Central memory CD8-positive, alpha-beta T cell (primary cell): ENCODE measurements around the gene SLC39A13.
A peak's percentile ranks its signal among the peaks of the same experiment; 100 is the strongest.

Source experiments
- ATAC-seq: fragments of 150-1000 bp; cut with Tn5 transposase; replicated peaks from 2 replicates; pipeline ENCODE4 v1.10.0; 2022; ENCODE audit warnings: mild to moderate bottlenecking, moderate FRiP score, moderate number of reproducible peaks; ENCODE audit not compliant: poor library complexity, severe bottlenecking; ENCODE audit errors: extremely low read depth
- DNase-seq, 2 donors: peaks; one replicate each; pipeline ENCODE4 v3.0.0; 2021; ENCODE audit warnings: low spot score in 2 of 2
- H3K27ac Mint-ChIP-seq: one replicate; pipeline ENCODE4 v1.8.0; 2022; ENCODE audit warnings: low read depth, mild to moderate bottlenecking, moderate library complexity, mixed read lengths
- H3K27me3 Mint-ChIP-seq: one replicate; pipeline ENCODE4 v1.8.0; 2022; ENCODE audit warnings: mixed read lengths
- H3K36me3 Mint-ChIP-seq: one replicate; pipeline ENCODE4 v1.8.0; 2022; ENCODE audit warnings: mild to moderate bottlenecking, moderate library complexity, mixed read lengths; ENCODE audit not compliant: insufficient read depth
- H3K4me1 Mint-ChIP-seq: one replicate; pipeline ENCODE4 v1.8.0; 2022; ENCODE audit warnings: mixed read lengths
- H3K4me3 Mint-ChIP-seq: one replicate; pipeline ENCODE4 v1.8.0; 2022; ENCODE audit warnings: mild to moderate bottlenecking, moderate library complexity, mixed read lengths
- H3K9me3 Mint-ChIP-seq: one replicate; pipeline ENCODE4 v1.8.0; 2022; ENCODE audit warnings: mixed read lengths

Gene SLC39A13

GRCh38 chr11:47376107-47376524 is 32.3 kb upstream of the SLC39A13 start:
- Mint-ChIP-seq H3K4me1 (peaks cover 5% of the 10 kb centered on the region), H3K4me3 (no peak overlapping the region), H3K36me3 (no peaks in the 10 kb centered on the region), H3K9me3 (no peaks in the 10 kb centered on the region), H3K27ac (no peak overlapping the region), H3K27me3 (no peaks in the 10 kb centered on the region)
- DNase-seq = no peak
- ATAC-seq = no peak

- Mint-ChIP-seq H3K4me1 (peaks cover 5% of the 10 kb centered on the region), H3K27me3 (no peaks in the 10 kb centered on the region), H3K9me3 (no peaks in the 10 kb centered on the region), H3K36me3 (no peaks in the 10 kb centered on the region), H3K27ac (no peak overlapping the region), H3K4me3 (no peak overlapping the region)
- ATAC-seq = no peak
- DNase-seq = no peak
Measured at GRCh38 chr11:47376525-47377371, 31.6 kb upstream of the SLC39A13 start.

GRCh38 chr11:47377571-47378009 is 30.8 kb upstream of the SLC39A13 start:
- no peaks in the 10 kb centered on the region for H3K27me3 Mint-ChIP-seq
- DNase-seq (no peak), ATAC-seq (no peak)

GRCh38 chr11:47378010-47378835 is 30.2 kb upstream of the SLC39A13 start, which contains the start of gene SPI1:
SPI1 (minus strand) TSS chr11:47378547; CDS start chr11:47378353, 194 bp downstream.
- Mint-ChIP-seq H3K27me3 (no peaks in the 10 kb centered on the region), H3K4me1 (peaks cover 5% of the 10 kb centered on the region), H3K9me3 (no peaks in the 10 kb centered on the region), H3K4me3 (peak within 1 kb of the TSS; percentile 14), H3K36me3 (no peaks in the 10 kb centered on the region), H3K27ac (peak within 1 kb of the TSS; percentile 26)
- DNase-seq = no peak
- no peak for ATAC-seq

More at GRCh38 chr11:47377571-47378009, 30.8 kb upstream of the SLC39A13 start:
- peak overlapping the region; percentile 14 for H3K4me3 Mint-ChIP-seq
- peaks cover 5% of the 10 kb centered on the region for H3K4me1 Mint-ChIP-seq
- H3K27ac Mint-ChIP-seq = peak overlapping the region; percentile 26
- H3K36me3 Mint-ChIP-seq = no peaks in the 10 kb centered on the region
- no peaks in the 10 kb centered on the region for H3K9me3 Mint-ChIP-seq

- H3K4me1 Mint-ChIP-seq = peaks cover 4% of the 10 kb centered on the region
- ATAC-seq (no peak), DNase-seq (no peak)
- no peaks in the 10 kb centered on the region for H3K27me3 Mint-ChIP-seq
- no peak overlapping the region for H3K4me3 Mint-ChIP-seq
- H3K27ac Mint-ChIP-seq = no peak overlapping the region
- H3K36me3 Mint-ChIP-seq = no peaks in the 10 kb centered on the region
- no peaks in the 10 kb centered on the region for H3K9me3 Mint-ChIP-seq
Measured at GRCh38 chr11:47378836-47379170, 29.6 kb upstream of the SLC39A13 start.

- ATAC-seq = no peak
- no peaks in the 10 kb centered on the region for H3K27me3 Mint-ChIP-seq
- H3K4me3 Mint-ChIP-seq = no peak overlapping the region
- H3K9me3 Mint-ChIP-seq = no peaks in the 10 kb centered on the region
- H3K36me3 Mint-ChIP-seq = no peaks in the 10 kb centered on the region
- H3K4me1 Mint-ChIP-seq = no peaks in the 10 kb centered on the region
- H3K27ac Mint-ChIP-seq = no peak overlapping the region
- no peak for DNase-seq
Measured at GRCh38 chr11:47379317-47379716, 29.1 kb upstream of the SLC39A13 start.

- DNase-seq = no peak
- H3K4me3 Mint-ChIP-seq = no peak overlapping the region
- no peaks in the 10 kb centered on the region for H3K36me3 Mint-ChIP-seq
- no peaks in the 10 kb centered on the region for H3K4me1 Mint-ChIP-seq
- H3K27ac Mint-ChIP-seq = no peak overlapping the region
- no peaks in the 10 kb centered on the region for H3K27me3 Mint-ChIP-seq
- no peaks in the 10 kb centered on the region for H3K9me3 Mint-ChIP-seq
- ATAC-seq = no peak
Measured at GRCh38 chr11:47380078-47380477, 28.3 kb upstream of the SLC39A13 start.

GRCh38 chr11:47383071-47383470 is 25.3 kb upstream of the SLC39A13 start:
- H3K27me3 Mint-ChIP-seq = no peaks in the 10 kb centered on the region
- ATAC-seq = no peak
- no peak overlapping the region for H3K27ac Mint-ChIP-seq
- no peaks in the 10 kb centered on the region for H3K9me3 Mint-ChIP-seq
- H3K36me3 Mint-ChIP-seq = no peaks in the 10 kb centered on the region
- H3K4me3 Mint-ChIP-seq = no peak overlapping the region
- DNase-seq = no peak
- H3K4me1 Mint-ChIP-seq = no peaks in the 10 kb centered on the region

GRCh38 chr11:47384498-47384897 is 23.9 kb upstream of the SLC39A13 start:
- no peak overlapping the region for H3K4me3 Mint-ChIP-seq
- no peaks in the 10 kb centered on the region for H3K27me3 Mint-ChIP-seq
- DNase-seq = no peak
- ATAC-seq = no peak
- H3K9me3 Mint-ChIP-seq = no peaks in the 10 kb centered on the region
- peaks cover 5% of the 10 kb centered on the region for H3K4me1 Mint-ChIP-seq
- H3K27ac Mint-ChIP-seq = no peak overlapping the region
- no peaks in the 10 kb centered on the region for H3K36me3 Mint-ChIP-seq

GRCh38 chr11:47387944-47388696 is 20.3 kb upstream of the SLC39A13 start:
- no peak for DNase-seq
- H3K36me3 Mint-ChIP-seq = no peaks in the 10 kb centered on the region
- peaks cover 24% of the 10 kb centered on the region for H3K4me1 Mint-ChIP-seq
- no peak overlapping the region for H3K27ac Mint-ChIP-seq
- H3K4me3 Mint-ChIP-seq = no peak overlapping the region
- ATAC-seq = no peak
- no peaks in the 10 kb centered on the region for H3K27me3 Mint-ChIP-seq
- H3K9me3 Mint-ChIP-seq = no peaks in the 10 kb centered on the region

- ATAC-seq (no peak), DNase-seq (no peak)
- Mint-ChIP-seq H3K4me3 (peak overlapping the region; percentile 44), H3K27ac (peak overlapping the region; percentile 64), H3K36me3 (no peaks in the 10 kb centered on the region), H3K4me1 (peaks cover 25% of the 10 kb centered on the region), H3K27me3 (no peaks in the 10 kb centered on the region), H3K9me3 (no peaks in the 10 kb centered on the region)
Measured at GRCh38 chr11:47388697-47389576, 19.5 kb upstream of the SLC39A13 start.
